ENCODE data around the gene NRXN3.

NRXN3 gene

GRCh38 chr14:79287976-79288375, 1117.8 kb downstream of the NRXN3 start:
- DNase-seq (ENCODE audit: low read depth) = no peak
- no peak overlapping the region for H3K4me3 ChIP-seq (ENCODE audit: low read length)
- no peak for TF ChIP-seq CTCF (conservative IDR thresholded peaks at IDR 0.05; ENCODE audit: low read depth, low read length)

- no peak for DNase-seq (ENCODE audit: low read depth)
- H3K4me3 ChIP-seq (ENCODE audit: low read length) = no peak overlapping the region
- no peak for TF ChIP-seq CTCF (conservative IDR thresholded peaks at IDR 0.05; ENCODE audit: low read depth, low read length)
These were observed 1123.5 kb downstream of the NRXN3 start for GRCh38 chr14:79293482-79294177.

DNA sequence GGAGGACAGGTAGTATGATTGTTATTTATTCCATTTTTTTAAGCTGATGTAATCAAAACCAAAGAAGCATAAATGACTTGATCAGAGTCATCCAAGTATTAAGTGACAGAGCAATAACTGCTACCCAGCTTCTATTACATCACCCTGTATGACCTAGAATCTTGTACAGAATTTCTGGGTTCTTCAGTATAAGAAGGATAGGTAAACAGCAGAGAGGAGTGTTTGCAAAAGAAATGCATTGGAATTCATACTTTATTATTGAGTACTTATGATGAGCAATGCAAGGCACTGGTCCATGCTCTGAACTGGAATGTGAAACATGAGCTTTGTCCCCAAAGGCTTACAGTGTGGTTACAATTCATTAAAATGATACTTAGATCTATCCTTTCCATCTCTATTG, 1124.3 kb downstream of the NRXN3 start:
- no peak for DNase-seq (ENCODE audit: low read depth)
- TF ChIP-seq CTCF (conservative IDR thresholded peaks at IDR 0.05; ENCODE audit: low read depth, low read length) = no peak
- no peak overlapping the region for H3K4me3 ChIP-seq (ENCODE audit: low read length)

DNA sequence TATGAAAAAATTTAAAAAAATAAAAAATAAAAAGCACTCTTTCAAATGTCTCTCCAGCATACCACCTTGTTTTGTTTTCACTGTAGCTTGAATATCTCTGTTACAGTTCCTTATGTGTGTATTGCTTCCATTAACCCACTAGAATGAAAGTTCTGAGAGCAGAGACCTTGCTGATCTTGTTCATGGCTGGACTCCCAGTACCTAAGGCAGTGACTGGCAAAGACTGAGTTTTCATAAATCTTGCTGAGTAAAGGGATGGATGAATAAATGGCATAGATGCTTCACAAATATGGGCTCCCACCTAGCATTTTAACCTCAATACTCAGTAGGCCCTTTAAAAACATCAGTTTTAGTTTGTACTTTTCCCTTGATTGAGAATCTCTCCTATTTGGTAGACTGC, 1125.2 kb downstream of the NRXN3 start:
- DNase-seq (ENCODE audit: low read depth) = no peak
- TF ChIP-seq CTCF (conservative IDR thresholded peaks at IDR 0.05; ENCODE audit: low read depth, low read length) = no peak
- no peak overlapping the region for H3K4me3 ChIP-seq (ENCODE audit: low read length)

- no peak for TF ChIP-seq CTCF (conservative IDR thresholded peaks at IDR 0.05; ENCODE audit: low read depth, low read length)
- no peak for DNase-seq (ENCODE audit: low read depth)
- no peak overlapping the region for H3K4me3 ChIP-seq (ENCODE audit: low read length)
These were observed 1128.2 kb downstream of the NRXN3 start for GRCh38 chr14:79298373-79298772.

DNA sequence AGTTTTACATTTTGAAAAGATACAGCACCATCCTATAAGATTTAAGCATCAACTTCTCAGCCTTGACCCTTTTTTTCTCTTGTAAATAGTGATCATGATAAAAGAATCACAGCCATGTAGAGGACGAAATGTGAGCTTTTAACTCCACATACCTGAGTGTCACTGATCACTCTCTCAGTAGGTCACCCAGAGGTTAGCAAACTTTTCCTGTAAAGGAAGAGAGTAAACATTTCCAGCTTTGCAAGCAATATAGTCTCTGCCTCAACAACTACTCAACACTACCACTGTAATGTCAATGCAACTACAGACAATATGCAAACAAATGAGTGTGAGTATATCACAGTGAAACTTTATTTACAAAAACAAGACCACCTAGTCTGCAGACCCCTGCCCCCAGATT, 1129.0 kb downstream of the NRXN3 start:
- no peak for TF ChIP-seq CTCF (conservative IDR thresholded peaks at IDR 0.05; ENCODE audit: low read depth, low read length)
- no peak overlapping the region for H3K4me3 ChIP-seq (ENCODE audit: low read length)
- DNase-seq (ENCODE audit: low read depth) = no peak

- no peak for DNase-seq (ENCODE audit: low read depth)
- no peak overlapping the region for H3K4me3 ChIP-seq (ENCODE audit: low read length)
- TF ChIP-seq CTCF (conservative IDR thresholded peaks at IDR 0.05; ENCODE audit: low read depth, low read length) = no peak
These were observed 1134.1 kb downstream of the NRXN3 start for GRCh38 chr14:79304279-79304678.
